H54 (cell line): ENCODE data around the gene FASN.

ENCODE experiments used
- DNase-seq: peaks from one replicate; pipeline ENCODE4 v3.0.0; 2011; ENCODE audit warnings: low spot score, mixed read lengths; ENCODE audit not compliant: insufficient read length
- FAIRE-seq: peaks from 3 replicates; lab custom pipeline; 2011; peaks lifted over from hg19 to GRCh38; lab: Jason Lieb, UNC
- POLR2A ChIP-seq: IDR thresholded peaks from 2 replicates; pipeline ENCODE4 v1.6.1; 2011; ENCODE audit warnings: low read depth, mild to moderate bottlenecking, low read length

The FASN gene

GRCh38 chr17:82083533-82084359, 14.3 kb downstream of the FASN start:
- no peak for DNase-seq
- no peak for FAIRE-seq
- no peak for TF ChIP-seq POLR2A

GRCh38 chr17:82083009-82083408, 15.0 kb downstream of the FASN start:
- no peak for DNase-seq
- TF ChIP-seq POLR2A: no peak
- no peak for FAIRE-seq

GRCh38 chr17:82082456-82082855, 15.6 kb downstream of the FASN start:
- DNase-seq (no peak), FAIRE-seq (no peak)
- TF ChIP-seq POLR2A: no peak

- no peak for TF ChIP-seq POLR2A
- FAIRE-seq: no peak
These were observed 16.1 kb downstream of the FASN start for GRCh38 chr17:82081966-82082365.

GRCh38 chr17:82081546-82081945, 16.5 kb downstream of the FASN start:
- no peak for TF ChIP-seq POLR2A
- DNase-seq (no peak), FAIRE-seq (no peak)

More at GRCh38 chr17:82081966-82082365, 16.1 kb downstream of the FASN start:
- no peak for DNase-seq

GRCh38 chr17:82080789-82081464, 17.1 kb downstream of the FASN start:
- DNase-seq: no peak
- no peak for FAIRE-seq
- no peak for TF ChIP-seq POLR2A

GRCh38 chr17:82080048-82080788, 17.8 kb downstream of the FASN start:
- DNase-seq: no peak
- TF ChIP-seq POLR2A: no peak
- FAIRE-seq: no peak

GRCh38 chr17:82079001-82079677, 18.9 kb downstream of the FASN start:
- no peak for TF ChIP-seq POLR2A
- no peak for FAIRE-seq

GRCh38 chr17:82078433-82078832, 19.6 kb downstream of the FASN start:
- FAIRE-seq: no peak

More at GRCh38 chr17:82079001-82079677, 18.9 kb downstream of the FASN start:
- no peak for DNase-seq

GRCh38 chr17:82077617-82078358, 20.2 kb downstream of the FASN start:
- no peak for DNase-seq
- TF ChIP-seq POLR2A: no peak
- FAIRE-seq: no peak

More at GRCh38 chr17:82078433-82078832, 19.6 kb downstream of the FASN start:
- TF ChIP-seq POLR2A: no peak
- DNase-seq: no peak

GRCh38 chr17:82076785-82077591, 21.0 kb downstream of the FASN start:
- FAIRE-seq: no peak
- TF ChIP-seq POLR2A: no peak
- no peak for DNase-seq
